ENCODE results near the gene KRTAP9-6.

- TF ChIP-seq CTCF (IDR thresholded peaks at IDR 0.05) (no peak), POLR2A (IDR thresholded peaks at IDR 0.05) (no peak)
These were observed 39.1 kb upstream of the KRTAP9-6 start for GRCh38 chr17:41226051-41226450.

Data from breast epithelium (tissue), 3 donors.